Fibroblast of skin of back (primary cell): ENCODE measurements around the gene CARD11.
"Not testable (repeated sequence)": the region's sequence is repeated elsewhere in the genome, so short reads cannot be mapped to it uniquely, and the experiment has no call there.

ENCODE experiments used
- DNase-seq: peaks from one replicate; pipeline ENCODE4 v3.0.0-alpha.2; 2013

The CARD11 gene

GRCh38 chr7:3064067-3064466 is 20.4 kb upstream of the CARD11 start:
- no peak for DNase-seq

- DNase-seq = no peak
These were observed 19.5 kb upstream of the CARD11 start for GRCh38 chr7:3063016-3063753.

- no peak for DNase-seq
These were observed 13.4 kb upstream of the CARD11 start for GRCh38 chr7:3057066-3057420.

- DNase-seq = no peak
These were observed 12.8 kb upstream of the CARD11 start for GRCh38 chr7:3056234-3057065.

GRCh38 chr7:3055626-3056025 is 12.0 kb upstream of the CARD11 start:
- no peak for DNase-seq

GRCh38 chr7:3042861-3043489 is 692 bp downstream of the CARD11 start:
- DNase-seq = no peak

- no peak for DNase-seq
These were observed 1.5 kb downstream of the CARD11 start for GRCh38 chr7:3041986-3042675.

GRCh38 chr7:3039787-3040186 is 3.9 kb downstream of the CARD11 start:
- DNase-seq = no peak

GRCh38 chr7:3038011-3038410 is 5.7 kb downstream of the CARD11 start:
- not testable (repeated sequence) for DNase-seq

- DNase-seq = no peak
These were observed 6.4 kb downstream of the CARD11 start for GRCh38 chr7:3037259-3037658.

GRCh38 chr7:3034591-3035150 is 9.0 kb downstream of the CARD11 start:
- DNase-seq = no peak

GRCh38 chr7:3033581-3033980 is 10.1 kb downstream of the CARD11 start:
- no peak for DNase-seq

GRCh38 chr7:3033136-3033535 is 10.5 kb downstream of the CARD11 start:
- DNase-seq = no peak

GRCh38 chr7:3032256-3032655 is 11.4 kb downstream of the CARD11 start:
- DNase-seq = no peak

GRCh38 chr7:3029138-3029537 is 14.5 kb downstream of the CARD11 start:
- DNase-seq = no peak

- DNase-seq = no peak
These were observed 14.9 kb downstream of the CARD11 start for GRCh38 chr7:3028758-3029093.

GRCh38 chr7:3028071-3028757 is 15.5 kb downstream of the CARD11 start:
- DNase-seq = peak; percentile 62

- no peak for DNase-seq
These were observed 16.4 kb downstream of the CARD11 start for GRCh38 chr7:3027005-3027845.

- no peak for DNase-seq
These were observed 18.1 kb downstream of the CARD11 start for GRCh38 chr7:3025616-3026015.

- no peak for DNase-seq
These were observed 21.8 kb downstream of the CARD11 start for GRCh38 chr7:3021825-3022224.

- not testable (repeated sequence) for DNase-seq
These were observed 22.4 kb downstream of the CARD11 start for GRCh38 chr7:3021224-3021623.
